HG03066 (cell line): Measurements from ENCODE around the gene NCKAP1.
A peak's percentile ranks its signal among the peaks of the same experiment; 100 is the strongest.
"Not testable (repeated sequence)": the region's sequence is repeated elsewhere in the genome, so short reads cannot be mapped to it uniquely, and the experiment has no call there.

Experiments used
- ATAC-seq: cut with Tn5 transposase; IDR thresholded peaks from one replicate; pipeline ENCODE4 v1.9.1; 2021; ENCODE audit warnings: low read depth; ENCODE audit not compliant: unreplicated experiment

NCKAP1 gene

GRCh38 chr2:183037074-183037552 is 1.1 kb downstream of the NCKAP1 start:
- ATAC-seq = no peak

GRCh38 chr2:183035954-183036669 is 2.1 kb downstream of the NCKAP1 start:
- peak; percentile 41 for ATAC-seq

GRCh38 chr2:183035298-183035953 is 2.8 kb downstream of the NCKAP1 start:
- no peak for ATAC-seq

- no peak for ATAC-seq
Observed at GRCh38 chr2:183034806-183035205, 3.5 kb downstream of the NCKAP1 start.

- no peak for ATAC-seq
Observed at GRCh38 chr2:183033951-183034350, 4.3 kb downstream of the NCKAP1 start.

GRCh38 chr2:183031911-183032794 is 6.1 kb downstream of the NCKAP1 start:
- no peak for ATAC-seq

GRCh38 chr2:183029219-183029618 is 9.0 kb downstream of the NCKAP1 start:
- no peak for ATAC-seq

GRCh38 chr2:183028108-183028507 is 10.1 kb downstream of the NCKAP1 start:
- no peak for ATAC-seq

- no peak for ATAC-seq
Observed at GRCh38 chr2:183027443-183027842, 10.8 kb downstream of the NCKAP1 start.

GRCh38 chr2:183026424-183026823 is 11.8 kb downstream of the NCKAP1 start:
- no peak for ATAC-seq

GRCh38 chr2:183025993-183026392 is 12.3 kb downstream of the NCKAP1 start:
- ATAC-seq = no peak

- no peak for ATAC-seq
Observed at GRCh38 chr2:183024339-183025095, 13.7 kb downstream of the NCKAP1 start.

- no peak for ATAC-seq
Observed at GRCh38 chr2:183022711-183023110, 15.5 kb downstream of the NCKAP1 start.

- ATAC-seq = no peak
Observed at GRCh38 chr2:183021613-183022012, 16.6 kb downstream of the NCKAP1 start.

- ATAC-seq = no peak
Observed at GRCh38 chr2:183019718-183020442, 18.4 kb downstream of the NCKAP1 start.

GRCh38 chr2:183017845-183018244 is 20.4 kb downstream of the NCKAP1 start:
- not testable (repeated sequence) for ATAC-seq

GRCh38 chr2:183014005-183014404 is 24.3 kb downstream of the NCKAP1 start:
- no peak for ATAC-seq

- ATAC-seq = no peak
Observed at GRCh38 chr2:183011743-183012142, 26.5 kb downstream of the NCKAP1 start.

- no peak for ATAC-seq
Observed at GRCh38 chr2:183010112-183010511, 28.1 kb downstream of the NCKAP1 start.
